Measurements from ENCODE around the gene TLN1.

The TLN1 gene

DNA sequence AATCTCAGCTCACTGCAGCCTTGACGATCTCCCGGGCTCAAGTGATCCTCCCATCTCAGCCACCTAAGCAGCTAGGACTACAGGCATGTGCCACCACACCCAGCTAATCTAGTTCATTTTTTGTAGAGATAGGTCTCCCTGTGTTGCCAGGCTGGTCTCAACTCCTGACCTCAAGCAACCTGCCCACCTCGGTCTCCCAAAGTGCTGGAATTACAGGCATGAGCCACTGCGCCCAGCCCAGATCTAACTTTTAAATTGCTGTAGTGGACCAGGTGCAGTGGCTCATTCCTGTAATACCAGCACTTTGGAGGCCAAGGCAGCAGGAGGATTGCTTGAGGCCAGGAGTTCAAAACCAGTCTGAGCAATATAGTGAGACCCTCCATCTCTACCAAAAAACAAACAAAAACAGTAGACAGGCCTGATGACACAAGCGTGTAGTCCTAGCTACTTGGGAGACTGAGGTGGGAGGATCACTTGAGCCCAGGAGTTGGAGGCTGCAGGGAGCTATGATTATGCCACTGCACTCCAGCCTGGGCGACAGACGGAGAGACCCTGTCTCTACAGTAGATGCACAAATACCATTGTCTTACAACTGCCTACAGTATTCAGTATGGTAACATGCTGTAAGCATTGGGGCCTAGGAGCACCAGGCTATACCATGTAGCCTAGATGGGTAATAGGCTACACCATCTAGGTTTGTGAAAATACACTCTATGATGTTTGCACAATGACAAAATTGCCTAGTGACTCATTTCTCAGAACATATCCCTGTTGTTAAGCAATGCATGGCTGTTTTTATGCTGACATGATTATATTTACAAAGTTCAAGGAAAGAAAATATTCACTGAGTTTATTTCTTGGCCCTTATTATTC lies 79.8 kb downstream of the TLN1 start:
- Histone ChIP-seq H3K27me3 (ENCODE audit: control insufficient read depth in 1 of 2, insufficient read depth in 2 of 2, low read length in 2 of 2) (no peaks in the 10 kb centered on the region), H3K9ac (ENCODE audit: low read length in 2 of 2) (no peak overlapping the region), H3K4me1 (ENCODE audit: control insufficient read depth, insufficient read depth, low read length) (peaks cover 21% of the 10 kb centered on the region), H3K36me3 (ENCODE audit: control insufficient read depth in 2 of 2, insufficient read depth in 2 of 2, low read length in 2 of 2) (no peaks in the 10 kb centered on the region), H3K9me3 (ENCODE audit: control insufficient read depth in 2 of 2, low read length in 2 of 2) (no peaks in the 10 kb centered on the region), H3K27ac (ENCODE audit: low read length) (no peak overlapping the region), H3K4me3 (ENCODE audit: low read length in 2 of 2) (no peak overlapping the region)

DNA sequence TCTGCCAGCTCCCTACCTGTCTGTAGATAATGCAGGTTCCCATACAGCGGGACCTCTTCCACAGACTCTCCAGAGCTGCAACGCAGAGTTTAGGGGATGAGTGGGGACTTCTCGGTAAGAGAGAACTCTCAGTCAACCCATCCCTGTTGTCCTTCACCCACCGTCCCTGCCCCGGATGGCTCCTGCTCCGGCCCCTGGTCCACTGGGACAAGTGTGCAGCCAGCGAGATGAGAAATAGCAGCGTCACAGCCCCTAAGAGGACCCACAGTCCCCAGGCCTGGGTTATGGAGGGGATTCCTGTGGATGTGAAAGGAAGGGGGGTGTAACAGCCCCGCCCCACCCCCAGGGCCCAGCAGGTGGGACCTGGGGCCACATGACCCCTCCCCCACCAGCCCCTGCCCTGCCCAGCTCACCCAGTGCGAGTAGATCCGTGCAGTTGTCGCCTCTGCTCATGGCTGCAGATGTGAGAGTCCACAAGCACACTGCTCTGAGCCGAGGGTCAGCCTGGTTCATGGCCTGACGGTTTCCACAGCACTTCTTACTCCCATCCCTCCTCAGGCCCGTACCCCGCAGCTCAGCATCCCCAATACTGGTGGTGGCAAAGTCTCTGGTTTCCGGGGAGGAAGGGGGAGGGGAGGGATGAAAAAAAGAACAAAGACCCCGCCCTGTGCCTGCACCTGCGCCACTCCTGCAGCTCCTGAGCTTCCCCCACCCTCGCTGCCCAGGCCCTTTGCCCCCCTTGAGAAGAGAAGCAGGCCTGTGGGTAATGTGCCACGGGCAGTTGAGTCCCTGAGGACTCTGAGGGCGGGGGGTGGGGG lies 81.4 kb downstream of the TLN1 start, which contains the start of gene SIT1:
SIT1 (minus strand) TSS at position 591 of the 818 bp plus-strand sequence; CDS start at position 513, 78 bp downstream.
- no peak within 1 kb of the TSS for H3K4me3 ChIP-seq (ENCODE audit: low read length in 2 of 2)

DNA sequence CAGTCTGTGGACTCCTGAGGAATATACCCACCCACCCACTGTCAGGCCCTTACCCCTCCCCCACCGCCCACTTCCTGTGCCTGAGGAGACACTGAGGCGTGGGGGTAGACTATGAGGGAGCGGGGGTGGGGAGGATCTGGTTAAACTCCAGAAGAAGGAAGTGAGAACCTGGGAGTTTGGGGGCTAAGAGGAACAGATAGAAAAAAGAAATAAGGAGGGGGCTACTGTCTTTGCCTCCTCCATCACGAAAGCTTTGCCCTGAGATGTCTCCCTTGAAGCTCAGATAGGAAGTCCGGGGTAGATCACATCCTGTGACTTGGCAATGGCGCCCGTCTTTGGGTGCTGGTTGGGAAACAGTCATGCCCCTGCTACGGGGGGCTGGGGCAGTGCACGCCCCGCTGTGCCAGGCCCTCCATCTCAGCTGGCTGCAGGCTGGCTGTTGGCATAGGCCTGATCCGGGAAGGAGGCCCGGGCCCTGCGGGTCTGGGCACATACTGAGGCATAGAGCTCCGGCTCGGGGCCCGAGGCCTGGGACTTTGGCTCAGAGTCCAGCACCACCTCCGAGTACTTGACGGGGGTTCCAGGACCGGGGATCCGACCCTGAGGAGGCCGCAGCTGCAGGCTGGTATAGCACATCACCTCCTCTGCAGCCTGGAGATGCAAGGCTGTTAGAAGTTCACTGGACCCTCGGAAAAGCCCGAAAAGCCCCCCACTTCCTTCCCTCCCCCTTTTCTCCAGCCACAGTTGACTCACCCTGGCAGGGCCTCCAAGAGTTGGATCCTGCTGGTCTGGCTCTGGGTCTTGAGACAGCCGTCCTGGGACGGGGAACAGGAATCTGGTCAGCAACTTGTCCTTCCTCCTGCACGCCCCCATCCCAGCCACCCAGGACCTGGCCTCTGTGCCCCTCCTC lies 82.3 kb downstream of the TLN1 start:
- Histone ChIP-seq H3K9me3 (ENCODE audit: control insufficient read depth in 2 of 2, low read length in 2 of 2) (no peaks in the 10 kb centered on the region), H3K27me3 (ENCODE audit: control insufficient read depth in 1 of 2, insufficient read depth in 2 of 2, low read length in 2 of 2) (no peaks in the 10 kb centered on the region), H3K27ac (ENCODE audit: low read length) (no peak overlapping the region), H3K4me1 (ENCODE audit: control insufficient read depth, insufficient read depth, low read length) (peaks cover 20% of the 10 kb centered on the region), H3K9ac (ENCODE audit: low read length in 2 of 2) (no peak overlapping the region), H3K4me3 (ENCODE audit: low read length in 2 of 2) (no peak overlapping the region), H3K36me3 (ENCODE audit: control insufficient read depth in 2 of 2, insufficient read depth in 2 of 2, low read length in 2 of 2) (no peaks in the 10 kb centered on the region)

More for the DNA sequence above, 81.4 kb downstream of the TLN1 start, which contains the start of gene SIT1:
- Histone ChIP-seq H3K4me1 (ENCODE audit: control insufficient read depth, insufficient read depth, low read length) (peaks cover 20% of the 10 kb centered on the region), H3K9me3 (ENCODE audit: control insufficient read depth in 2 of 2, low read length in 2 of 2) (no peaks in the 10 kb centered on the region), H3K27ac (ENCODE audit: low read length) (no peak within 1 kb of the TSS), H3K9ac (ENCODE audit: low read length in 2 of 2) (no peak within 1 kb of the TSS), H3K27me3 (ENCODE audit: control insufficient read depth in 1 of 2, insufficient read depth in 2 of 2, low read length in 2 of 2) (no peaks in the 10 kb centered on the region), H3K36me3 (ENCODE audit: control insufficient read depth in 2 of 2, insufficient read depth in 2 of 2, low read length in 2 of 2) (no peaks in the 10 kb centered on the region)

All from stomach smooth muscle (tissue), 2 donors.